ENCODE data around the gene SFI1. TPM values are rescaled to one million over a fixed set of nuclear protein-coding genes. Genes with fewer than 3 reads are reported as not detected.

The SFI1 gene
- total and polyA plus RNA-seq, 4 donors: 3.1 to 16.2 (median 7.4) TPM

DNA sequence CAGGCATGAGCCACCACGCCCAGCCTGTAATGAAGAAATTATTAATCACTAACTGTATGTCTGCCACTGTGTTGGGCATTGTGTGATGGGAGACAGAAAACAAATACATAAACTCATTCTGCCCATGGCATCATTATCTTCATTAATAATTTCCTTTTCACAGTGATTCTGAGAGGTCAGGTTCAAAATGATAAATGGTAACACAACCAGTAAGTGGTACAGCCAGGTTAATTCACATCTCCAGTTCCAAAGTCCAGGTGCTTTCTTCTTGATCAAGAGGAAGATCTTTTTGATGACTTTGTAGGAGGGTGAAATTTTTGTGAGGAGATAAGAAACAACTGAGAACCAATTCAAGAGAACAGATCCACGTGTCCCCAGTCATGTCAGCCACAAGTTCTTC is 98.9 kb downstream of the SFI1 start:
- Histone ChIP-seq H3K9ac (ENCODE audit: low read depth in 1 of 2, low read length in 2 of 2) (no peak overlapping the region), H3K4me3 (ENCODE audit: low read depth in 1 of 3, low read length in 3 of 3) (no peak overlapping the region), H3K4me1 (ENCODE audit: control insufficient read depth in 4 of 4, insufficient read depth in 4 of 4, low read length in 3 of 4) (no peaks in the 10 kb centered on the region), H3K27ac (ENCODE audit: low read depth in 1 of 2, low read length in 2 of 2) (no peak overlapping the region), H3K9me3 (ENCODE audit: control insufficient read depth in 4 of 4, low read length in 3 of 4) (no peaks in the 10 kb centered on the region), H3K27me3 (ENCODE audit: control insufficient read depth in 4 of 4, insufficient read depth in 4 of 4, low read length in 3 of 4) (no peaks in the 10 kb centered on the region), H3K36me3 (ENCODE audit: control insufficient read depth in 4 of 4, insufficient read depth in 3 of 4, low read depth in 1 of 4, low read length in 3 of 4) (no peaks in the 10 kb centered on the region)
- no peak for DNase-seq (ENCODE audit: low spot score)
- 93% methylated on average over 2 of the region's 2 CpGs for WGBS
- TF ChIP-seq HNF4G (IDR thresholded peaks at IDR 0.05) (no peak), RXRA (IDR thresholded peaks at IDR 0.05) (no peak), JUND (IDR thresholded peaks at IDR 0.05) (no peak), HNF4A (conservative IDR thresholded peaks at IDR 0.05) (no peak), GABPA (IDR thresholded peaks at IDR 0.05 in 1 of 2, conservative IDR thresholded peaks at IDR 0.05 in 1 of 2) (no peak), FOXA1 (IDR thresholded peaks at IDR 0.05) (no peak)

- H3K27ac ChIP-seq (ENCODE audit: low read depth in 1 of 2, low read length in 2 of 2): peak overlapping the region in 1 of 2 donors; percentile 63
- 88% methylated on average over 11 of the region's 11 CpGs for WGBS
- no peak overlapping the region for H3K9ac ChIP-seq (ENCODE audit: low read depth in 1 of 2, low read length in 2 of 2)
- TF ChIP-seq, protein P1, sequence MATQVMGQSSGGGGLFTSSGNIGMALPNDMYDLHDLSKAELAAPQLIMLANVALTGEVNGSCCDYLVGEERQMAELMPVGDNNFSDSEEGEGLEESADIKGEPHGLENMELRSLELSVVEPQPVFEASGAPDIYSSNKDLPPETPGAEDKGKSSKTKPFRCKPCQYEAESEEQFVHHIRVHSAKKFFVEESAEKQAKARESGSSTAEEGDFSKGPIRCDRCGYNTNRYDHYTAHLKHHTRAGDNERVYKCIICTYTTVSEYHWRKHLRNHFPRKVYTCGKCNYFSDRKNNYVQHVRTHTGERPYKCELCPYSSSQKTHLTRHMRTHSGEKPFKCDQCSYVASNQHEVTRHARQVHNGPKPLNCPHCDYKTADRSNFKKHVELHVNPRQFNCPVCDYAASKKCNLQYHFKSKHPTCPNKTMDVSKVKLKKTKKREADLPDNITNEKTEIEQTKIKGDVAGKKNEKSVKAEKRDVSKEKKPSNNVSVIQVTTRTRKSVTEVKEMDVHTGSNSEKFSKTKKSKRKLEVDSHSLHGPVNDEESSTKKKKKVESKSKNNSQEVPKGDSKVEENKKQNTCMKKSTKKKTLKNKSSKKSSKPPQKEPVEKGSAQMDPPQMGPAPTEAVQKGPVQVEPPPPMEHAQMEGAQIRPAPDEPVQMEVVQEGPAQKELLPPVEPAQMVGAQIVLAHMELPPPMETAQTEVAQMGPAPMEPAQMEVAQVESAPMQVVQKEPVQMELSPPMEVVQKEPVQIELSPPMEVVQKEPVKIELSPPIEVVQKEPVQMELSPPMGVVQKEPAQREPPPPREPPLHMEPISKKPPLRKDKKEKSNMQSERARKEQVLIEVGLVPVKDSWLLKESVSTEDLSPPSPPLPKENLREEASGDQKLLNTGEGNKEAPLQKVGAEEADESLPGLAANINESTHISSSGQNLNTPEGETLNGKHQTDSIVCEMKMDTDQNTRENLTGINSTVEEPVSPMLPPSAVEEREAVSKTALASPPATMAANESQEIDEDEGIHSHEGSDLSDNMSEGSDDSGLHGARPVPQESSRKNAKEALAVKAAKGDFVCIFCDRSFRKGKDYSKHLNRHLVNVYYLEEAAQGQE (IDR thresholded peaks at IDR 0.05): no peak
- TF ChIP-seq RXRA (IDR thresholded peaks at IDR 0.05): peak in 1 of 2 donors; percentile 29
- peak; percentile 73 to 91 for TF ChIP-seq JUND (IDR thresholded peaks at IDR 0.05)
- TF ChIP-seq NR2F2 (IDR thresholded peaks at IDR 0.05): peak; percentile 67
- TF ChIP-seq GABPA (IDR thresholded peaks at IDR 0.05 in 1 of 2, conservative IDR thresholded peaks at IDR 0.05 in 1 of 2): no peak
- TF ChIP-seq SP1 (IDR thresholded peaks at IDR 0.05): peak; percentile 36
- no peak for TF ChIP-seq FOXA1 (IDR thresholded peaks at IDR 0.05)
- H3K4me3 ChIP-seq (ENCODE audit: low read depth in 1 of 3, low read length in 3 of 3): no peak overlapping the region
- no peaks in the 10 kb centered on the region for H3K4me1 ChIP-seq (ENCODE audit: control insufficient read depth in 4 of 4, insufficient read depth in 4 of 4, low read length in 3 of 4)
- H3K36me3 ChIP-seq (ENCODE audit: control insufficient read depth in 4 of 4, insufficient read depth in 3 of 4, low read depth in 1 of 4, low read length in 3 of 4): peaks cover 0 to 5% (median 0%) of the 10 kb centered on the region in 4 donors
- peak; percentile 34 for DNase-seq (ENCODE audit: low spot score)
- no peaks in the 10 kb centered on the region for H3K27me3 ChIP-seq (ENCODE audit: control insufficient read depth in 4 of 4, insufficient read depth in 4 of 4, low read length in 3 of 4)
- H3K9me3 ChIP-seq (ENCODE audit: control insufficient read depth in 4 of 4, low read length in 3 of 4): no peaks in the 10 kb centered on the region
These were observed 106.1 kb downstream of the SFI1 start for GRCh38 chr22:31602259-31602952.

GRCh38 chr22:31603081-31603525 is 106.8 kb downstream of the SFI1 start:
- TF ChIP-seq ATF3 (IDR thresholded peaks at IDR 0.05) (no peak), JUND (IDR thresholded peaks at IDR 0.05) (no peak), FOXA1 (IDR thresholded peaks at IDR 0.05) (no peak), ZBTB33 (IDR thresholded peaks at IDR 0.05) (no peak), CTCF (IDR thresholded peaks at IDR 0.05; ENCODE audit: low read depth, low read length, missing input control) (no peak), GABPA (IDR thresholded peaks at IDR 0.05 in 1 of 2, conservative IDR thresholded peaks at IDR 0.05 in 1 of 2) (no peak), MAX (IDR thresholded peaks at IDR 0.05) (no peak), RXRA (IDR thresholded peaks at IDR 0.05) (no peak), RAD21 (IDR thresholded peaks at IDR 0.05) (no peak), HNF4G (IDR thresholded peaks at IDR 0.05) (no peak), FOXA2 (IDR thresholded peaks at IDR 0.05) (no peak), NR2F2 (IDR thresholded peaks at IDR 0.05) (no peak), EGR1 (IDR thresholded peaks at IDR 0.05; ENCODE audit: low read depth in 2 of 2) (no peak)
- no peak overlapping the region for H3K4me3 ChIP-seq (ENCODE audit: low read depth in 1 of 3, low read length in 3 of 3)
- H3K9me3 ChIP-seq (ENCODE audit: control insufficient read depth in 4 of 4, low read length in 3 of 4): no peaks in the 10 kb centered on the region
- no peak overlapping the region for H3K27ac ChIP-seq (ENCODE audit: low read depth in 1 of 2, low read length in 2 of 2)
- WGBS: 89% methylated on average over 10 of the region's 10 CpGs
- H3K36me3 ChIP-seq (ENCODE audit: control insufficient read depth in 4 of 4, insufficient read depth in 3 of 4, low read depth in 1 of 4, low read length in 3 of 4): peaks cover 0 to 5% (median 0%) of the 10 kb centered on the region in 4 donors
- no peaks in the 10 kb centered on the region for H3K27me3 ChIP-seq (ENCODE audit: control insufficient read depth in 4 of 4, insufficient read depth in 4 of 4, low read length in 3 of 4)
- H3K9ac ChIP-seq (ENCODE audit: low read depth in 1 of 2, low read length in 2 of 2): no peak overlapping the region
- H3K4me1 ChIP-seq (ENCODE audit: control insufficient read depth in 4 of 4, insufficient read depth in 4 of 4, low read length in 3 of 4): no peaks in the 10 kb centered on the region
- DNase-seq (ENCODE audit: low spot score): no peak

Data from liver (tissue), 9 donors.